GM13977 (cell line): Measurements from ENCODE around the gene CA9.

Experiments
- DNase-seq: peaks from one replicate; pipeline ENCODE4 v3.0.0; 2012; ENCODE audit warnings: low spot score
- CTCF ChIP-seq: IDR thresholded peaks from 2 replicates; pipeline ENCODE4 v1.5.1; 2012; ENCODE audit warnings: mild to moderate bottlenecking, control low read depth; ENCODE audit not compliant: insufficient read depth; ENCODE audit errors: extremely low read depth, missing control alignments
- in situ Hi-C: fragments of 300-500 bp; cut with MboI; formaldehyde crosslinking; loops from one replicate; pipeline ENCODE4 v1.12.0; 2022; ENCODE audit warnings: low sequenced_read_pairs, low pct_unique_long_range_greater_than_20kb, mixed read lengths, inconsistent platforms; ENCODE audit not compliant: unreplicated experiment

The CA9 gene

GRCh38 chr9:35685506-35685905 is 11.8 kb downstream of the CA9 start:
- no peak for DNase-seq
- in situ Hi-C loops: no loop called here
- TF ChIP-seq CTCF: no peak

- in situ Hi-C loops: no loop called here
- no peak for DNase-seq
- no peak for TF ChIP-seq CTCF
Observed at GRCh38 chr9:35686222-35687203, 12.8 kb downstream of the CA9 start.

GRCh38 chr9:35687306-35687705 is 13.6 kb downstream of the CA9 start:
- TF ChIP-seq CTCF: no peak
- DNase-seq: no peak
- in situ Hi-C loops: no loop called here

GRCh38 chr9:35687972-35688557 is 14.3 kb downstream of the CA9 start:
- DNase-seq: no peak
- no peak for TF ChIP-seq CTCF
- in situ Hi-C loops: no loop called here

GRCh38 chr9:35688558-35689541 is 15.1 kb downstream of the CA9 start:
- TF ChIP-seq CTCF: no peak
- in situ Hi-C loops: no loop called here
- DNase-seq: peak; percentile 52
